ENCODE data around the gene SH3PXD2A.

DNA sequence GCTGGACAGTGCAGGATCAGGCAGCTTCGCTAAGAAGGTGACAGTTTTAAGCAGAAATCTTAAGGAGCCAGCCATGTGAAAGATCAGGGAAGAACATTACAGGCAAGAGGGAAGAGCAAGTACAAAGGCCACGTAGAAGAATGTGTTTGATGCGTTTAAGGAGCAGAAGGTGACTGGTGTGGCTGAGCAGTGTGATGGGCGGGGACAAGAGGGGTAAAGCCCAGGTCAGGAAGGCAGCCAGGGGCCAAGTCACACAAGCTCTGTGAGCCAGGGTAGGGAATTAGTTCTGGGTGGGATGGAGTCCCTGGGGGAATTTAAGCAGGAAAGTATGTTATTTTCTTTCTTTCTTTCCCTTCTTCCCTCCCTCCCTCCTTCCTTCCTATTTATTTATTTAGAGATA is 166.9 kb downstream of the SH3PXD2A start:
- TF ChIP-seq, protein P1, sequence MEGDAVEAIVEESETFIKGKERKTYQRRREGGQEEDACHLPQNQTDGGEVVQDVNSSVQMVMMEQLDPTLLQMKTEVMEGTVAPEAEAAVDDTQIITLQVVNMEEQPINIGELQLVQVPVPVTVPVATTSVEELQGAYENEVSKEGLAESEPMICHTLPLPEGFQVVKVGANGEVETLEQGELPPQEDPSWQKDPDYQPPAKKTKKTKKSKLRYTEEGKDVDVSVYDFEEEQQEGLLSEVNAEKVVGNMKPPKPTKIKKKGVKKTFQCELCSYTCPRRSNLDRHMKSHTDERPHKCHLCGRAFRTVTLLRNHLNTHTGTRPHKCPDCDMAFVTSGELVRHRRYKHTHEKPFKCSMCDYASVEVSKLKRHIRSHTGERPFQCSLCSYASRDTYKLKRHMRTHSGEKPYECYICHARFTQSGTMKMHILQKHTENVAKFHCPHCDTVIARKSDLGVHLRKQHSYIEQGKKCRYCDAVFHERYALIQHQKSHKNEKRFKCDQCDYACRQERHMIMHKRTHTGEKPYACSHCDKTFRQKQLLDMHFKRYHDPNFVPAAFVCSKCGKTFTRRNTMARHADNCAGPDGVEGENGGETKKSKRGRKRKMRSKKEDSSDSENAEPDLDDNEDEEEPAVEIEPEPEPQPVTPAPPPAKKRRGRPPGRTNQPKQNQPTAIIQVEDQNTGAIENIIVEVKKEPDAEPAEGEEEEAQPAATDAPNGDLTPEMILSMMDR (IDR thresholded peaks at IDR 0.05; ENCODE audit: borderline replicate concordance, extremely low read depth, low read length, poor library complexity, severe bottlenecking), result no peak
- no peak for TF ChIP-seq EZH2 (IDR thresholded peaks at IDR 0.05; ENCODE audit: borderline replicate concordance, low read depth, low read length, severe bottlenecking)

Data from DND-41 (cell line).